Right atrium auricular region (tissue), 2 donors: ENCODE results near the gene LUC7L. TPM values are rescaled to one million over a fixed set of nuclear protein-coding genes. Genes with fewer than 3 reads are reported as not detected.

Experiments
- DNase-seq: peaks from one replicate; pipeline ENCODE4 v3.0.0-alpha.2; 2019; ENCODE audit warnings: low spot score
- H3K27ac ChIP-seq, 2 donors: fragments of 200-600 bp; sonication (generic); 1 replicate in 1 of 2; 2 replicates in 1 of 2; pipeline ENCODE4 v1.5.1; 2016 to 2019
- H3K27me3 ChIP-seq, 2 donors: fragments of 200-600 bp; sonication (generic); one replicate each; pipeline versions ENCODE4 v1.5.1 to v1.6.0; 2017 to 2019
- H3K36me3 ChIP-seq: fragments of 200-600 bp; sonication (generic); one replicate; pipeline ENCODE4 v1.5.1; 2016
- H3K4me1 ChIP-seq, 2 donors: fragments of 200-600 bp; sonication (generic); one replicate each; pipeline versions ENCODE4 v1.5.1 to v1.6.0; 2017 to 2019
- H3K4me3 ChIP-seq, 2 donors: fragments of 200-600 bp; sonication (generic); 1 replicate in 1 of 2; 2 replicates in 1 of 2; pipeline ENCODE4 v1.5.1; 2017 to 2019; ENCODE audit warnings: mild to moderate bottlenecking in 1 of 2, moderate library complexity in 1 of 2
- H3K9me3 ChIP-seq, 2 donors: fragments of 200-600 bp; sonication (generic); one replicate each; pipeline ENCODE4 v1.5.1; 2019
- total RNA-seq, 2 donors: library from RNA; depleted of rRNA; stranded (reverse); fragments of >200 nt; gene quantifications; one replicate each; pipeline ENCODE4 v1.1.0, GENCODE V29; 2016
- TF ChIP-seq, protein P1 (sequence below), 2 donors: fragments of 200-600 bp; sonication (generic); IDR thresholded peaks; one replicate each; pipeline ENCODE4 v1.5.1; 2019; ENCODE audit warnings: antibody characterized with exemption in 2 of 2

The LUC7L gene
- total RNA-seq, 2 donors from 2014 or later, result 18.3 to 20.2 TPM

DNA sequence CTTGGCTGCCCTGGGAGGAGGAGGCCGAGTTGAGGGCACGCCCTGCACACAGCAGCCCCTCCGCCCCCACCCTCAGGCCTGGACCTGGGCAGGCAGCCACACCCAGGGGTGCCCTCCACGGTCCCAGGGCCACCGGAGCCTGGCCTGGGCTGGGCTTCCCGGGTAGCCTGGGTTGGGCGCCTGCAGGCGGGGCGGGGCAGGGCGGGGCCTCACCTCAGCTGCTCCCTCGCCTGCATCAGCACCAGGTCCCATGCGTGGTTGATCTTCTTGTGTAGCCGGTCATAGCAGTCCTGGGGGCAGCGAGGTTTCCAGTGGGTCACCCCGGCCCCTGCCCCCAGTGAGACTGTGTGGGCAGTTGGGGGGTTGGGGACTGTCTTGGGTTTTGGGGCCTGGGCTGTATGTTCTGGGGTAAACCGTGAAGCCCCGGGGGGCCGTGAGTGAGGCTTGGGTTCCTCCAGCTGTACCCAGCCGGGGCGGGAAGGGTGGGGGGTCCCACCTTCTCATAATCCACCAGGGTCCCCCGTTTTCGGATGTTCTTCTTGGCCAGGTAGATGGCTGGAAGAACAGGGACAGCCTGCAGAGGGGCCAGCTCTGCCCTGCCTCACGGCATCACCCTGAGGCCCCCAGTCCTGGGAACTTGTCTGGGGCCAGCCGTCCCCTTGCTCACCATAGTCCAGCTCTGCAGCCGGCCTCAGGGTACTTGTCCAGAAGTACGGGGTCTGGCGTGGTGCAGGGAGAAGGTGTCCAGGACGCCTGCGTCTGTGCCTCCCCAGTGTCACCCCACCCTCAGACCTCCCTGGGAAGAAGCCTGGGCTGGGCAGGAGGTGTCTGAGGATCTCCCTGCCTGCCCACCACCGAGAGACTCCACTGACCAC is 44.5 kb upstream of the LUC7L start:
- H3K36me3 ChIP-seq, result no peaks in the 10 kb centered on the region
- TF ChIP-seq, protein P1, sequence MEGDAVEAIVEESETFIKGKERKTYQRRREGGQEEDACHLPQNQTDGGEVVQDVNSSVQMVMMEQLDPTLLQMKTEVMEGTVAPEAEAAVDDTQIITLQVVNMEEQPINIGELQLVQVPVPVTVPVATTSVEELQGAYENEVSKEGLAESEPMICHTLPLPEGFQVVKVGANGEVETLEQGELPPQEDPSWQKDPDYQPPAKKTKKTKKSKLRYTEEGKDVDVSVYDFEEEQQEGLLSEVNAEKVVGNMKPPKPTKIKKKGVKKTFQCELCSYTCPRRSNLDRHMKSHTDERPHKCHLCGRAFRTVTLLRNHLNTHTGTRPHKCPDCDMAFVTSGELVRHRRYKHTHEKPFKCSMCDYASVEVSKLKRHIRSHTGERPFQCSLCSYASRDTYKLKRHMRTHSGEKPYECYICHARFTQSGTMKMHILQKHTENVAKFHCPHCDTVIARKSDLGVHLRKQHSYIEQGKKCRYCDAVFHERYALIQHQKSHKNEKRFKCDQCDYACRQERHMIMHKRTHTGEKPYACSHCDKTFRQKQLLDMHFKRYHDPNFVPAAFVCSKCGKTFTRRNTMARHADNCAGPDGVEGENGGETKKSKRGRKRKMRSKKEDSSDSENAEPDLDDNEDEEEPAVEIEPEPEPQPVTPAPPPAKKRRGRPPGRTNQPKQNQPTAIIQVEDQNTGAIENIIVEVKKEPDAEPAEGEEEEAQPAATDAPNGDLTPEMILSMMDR (IDR thresholded peaks at IDR 0.05), result no peak
- no peaks in the 10 kb centered on the region for H3K9me3 ChIP-seq
- peaks cover 0 to 18% of the 10 kb centered on the region in 2 donors for H3K4me1 ChIP-seq
- no peak overlapping the region for H3K27ac ChIP-seq
- DNase-seq, result no peak
- H3K4me3 ChIP-seq, result no peak overlapping the region
- H3K27me3 ChIP-seq, result no peaks in the 10 kb centered on the region

DNA sequence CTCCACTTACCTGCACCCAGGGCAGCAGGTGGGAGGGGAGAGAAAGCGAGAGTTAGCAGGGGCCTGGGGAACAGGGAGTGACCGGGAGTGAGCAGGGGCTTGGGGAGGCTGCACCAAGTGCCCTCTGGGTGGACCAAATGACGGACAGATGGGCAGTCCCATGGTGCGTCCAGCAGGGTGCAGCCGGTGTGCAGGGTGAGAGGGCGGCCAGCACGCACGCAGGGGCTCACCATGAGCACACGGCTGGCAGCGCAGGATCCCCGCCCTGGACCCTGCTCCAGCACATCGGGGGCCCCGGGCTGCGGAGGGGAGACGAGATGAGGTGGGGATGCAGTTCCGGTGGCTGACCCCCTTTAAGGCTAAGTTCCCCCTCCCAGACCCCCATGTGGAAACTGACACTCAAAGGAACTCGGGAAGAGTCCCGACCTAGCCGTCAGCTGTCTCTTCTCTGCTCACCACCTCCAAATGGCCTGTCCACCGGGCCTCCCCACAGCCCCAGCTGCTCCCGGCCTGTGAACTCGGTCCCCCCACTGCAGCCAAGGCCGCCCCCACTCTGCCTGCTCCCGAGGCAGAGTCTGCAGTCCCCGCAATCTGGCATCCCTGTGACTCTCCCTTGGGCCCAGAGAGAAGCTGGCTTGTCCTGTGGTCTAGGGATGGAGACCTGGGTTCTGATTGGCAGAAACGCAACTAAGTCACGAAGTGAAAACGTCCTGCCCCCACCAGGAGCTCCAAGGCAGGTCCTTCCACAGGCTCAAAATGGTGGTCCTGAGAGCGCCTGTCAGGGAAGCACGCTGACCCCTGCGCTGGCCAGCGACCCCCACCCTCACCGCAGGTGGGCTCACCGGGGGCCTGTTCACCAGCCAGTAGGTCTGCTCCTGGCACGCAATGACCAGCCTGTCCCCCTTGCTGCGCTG is 43.6 kb upstream of the LUC7L start:
- H3K27ac ChIP-seq, result no peak overlapping the region
- TF ChIP-seq, protein P1 (IDR thresholded peaks at IDR 0.05), result no peak
- no peaks in the 10 kb centered on the region for H3K27me3 ChIP-seq
- DNase-seq, result no peak
- no peak overlapping the region for H3K4me3 ChIP-seq
- no peaks in the 10 kb centered on the region for H3K9me3 ChIP-seq
- no peaks in the 10 kb centered on the region for H3K36me3 ChIP-seq
- H3K4me1 ChIP-seq, result peaks cover 0 to 18% of the 10 kb centered on the region in 2 donors

DNA sequence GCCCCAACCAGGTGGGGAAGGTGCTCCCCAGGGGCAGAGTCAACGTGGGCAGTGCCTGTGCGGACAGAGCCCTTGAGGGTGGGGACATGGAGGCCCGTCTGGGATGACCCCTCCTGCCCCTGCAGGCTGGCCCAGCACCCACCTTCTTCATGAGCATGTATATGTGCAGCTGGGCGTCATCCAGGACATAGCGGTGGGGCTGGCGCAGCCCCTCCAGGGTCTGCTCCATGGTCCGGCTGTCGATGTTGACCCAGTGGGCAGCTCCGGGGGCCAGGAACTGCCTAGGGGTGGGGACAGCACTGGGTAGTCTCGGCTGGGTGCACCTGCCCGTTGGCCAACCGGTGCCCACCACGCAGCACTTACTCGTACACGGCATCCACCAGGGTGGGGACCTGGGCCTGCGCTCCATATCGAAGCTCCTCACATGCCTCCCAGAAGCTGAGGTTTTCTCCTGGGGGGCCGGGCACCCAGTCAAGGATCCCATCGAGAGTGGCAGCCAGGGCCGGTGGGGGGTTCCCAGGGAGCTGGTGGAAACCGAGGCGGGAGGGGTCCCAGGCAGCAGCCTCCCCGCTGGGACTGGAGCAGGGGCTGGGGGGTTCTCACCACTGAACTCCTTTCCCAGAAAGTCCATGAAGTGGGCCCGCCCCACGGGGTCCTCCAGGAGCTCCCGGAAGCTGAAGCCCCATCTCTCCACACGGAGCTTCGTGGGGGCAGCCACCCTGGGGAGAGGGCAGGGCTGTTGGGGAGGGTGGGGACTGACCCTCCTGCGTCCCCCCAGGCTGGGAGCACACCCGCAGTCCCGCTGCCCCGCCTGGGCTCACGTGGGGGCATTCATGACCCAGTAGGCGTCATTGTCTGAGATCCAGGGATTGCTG is 41.4 kb upstream of the LUC7L start:
- Histone ChIP-seq H3K9me3 (no peaks in the 10 kb centered on the region), H3K4me3 (no peak overlapping the region), H3K4me1 (peaks cover 0 to 16% of the 10 kb centered on the region in 2 donors), H3K27me3 (no peaks in the 10 kb centered on the region), H3K27ac (no peak overlapping the region), H3K36me3 (no peaks in the 10 kb centered on the region)
- TF ChIP-seq, protein P1 (IDR thresholded peaks at IDR 0.05), result no peak
- no peak for DNase-seq

DNA sequence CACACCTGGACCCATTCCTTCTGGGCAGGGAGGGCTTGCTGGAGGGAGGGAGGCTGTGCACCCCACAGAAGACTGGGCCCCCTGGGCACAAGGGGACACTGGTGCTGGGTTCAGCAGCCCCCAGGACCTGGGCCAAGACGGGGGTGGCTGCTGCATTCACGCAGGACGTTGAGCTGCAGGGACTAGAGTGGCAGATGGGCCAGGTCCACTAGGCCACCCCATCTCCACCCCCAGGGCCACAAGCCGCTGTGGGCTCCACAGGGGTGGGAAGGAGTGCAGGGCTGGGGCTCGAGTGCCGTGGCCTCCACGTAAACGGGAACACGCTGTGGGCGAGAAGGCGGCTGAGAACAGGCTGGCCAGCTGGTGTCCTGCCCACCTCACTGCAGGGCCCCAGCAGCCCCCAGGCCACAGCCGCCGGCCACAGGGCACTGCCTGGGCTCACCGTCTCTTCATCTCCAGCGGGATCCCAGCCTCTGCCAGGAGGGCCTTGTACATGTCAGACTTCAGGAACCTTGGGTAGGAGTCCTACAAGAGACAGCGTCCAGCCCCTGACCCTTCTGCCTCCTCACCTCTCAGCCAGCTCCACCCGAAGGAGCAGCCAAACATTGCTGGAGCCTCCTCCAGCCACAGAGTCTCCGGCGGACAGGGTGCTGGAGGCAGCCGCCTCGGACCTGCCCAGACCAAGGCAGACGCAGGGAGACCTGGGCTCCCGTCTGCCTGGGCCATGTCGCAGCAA is 40.0 kb upstream of the LUC7L start:
- peaks cover 0 to 11% of the 10 kb centered on the region in 2 donors for H3K4me1 ChIP-seq
- no peak overlapping the region for H3K4me3 ChIP-seq
- TF ChIP-seq, protein P1 (IDR thresholded peaks at IDR 0.05), result no peak
- no peak overlapping the region for H3K27ac ChIP-seq
- DNase-seq, result no peak
- H3K27me3 ChIP-seq, result no peaks in the 10 kb centered on the region
- no peaks in the 10 kb centered on the region for H3K9me3 ChIP-seq
- H3K36me3 ChIP-seq, result peaks cover 13% of the 10 kb centered on the region
